Type B pancreatic cell (in vitro differentiated cells): ENCODE results near the gene TEX55. TPM values are rescaled to one million over a fixed set of nuclear protein-coding genes. Genes with fewer than 3 reads are reported as not detected.
A peak's percentile ranks its signal among the peaks of the same experiment; 100 is the strongest.

Experiments used
- DNase-seq: peaks from one replicate; pipeline ENCODE4 v3.0.0; 2021; ENCODE audit warnings: mixed read lengths; ENCODE audit not compliant: unreplicated experiment; ENCODE audit errors: extremely low spot score
- H3K27ac Mint-ChIP-seq: 2 replicates; pipeline ENCODE4 v1.8.0; 2021; ENCODE audit warnings: mild to moderate bottlenecking, mixed read lengths
- H3K27me3 Mint-ChIP-seq: 2 replicates; pipeline ENCODE4 v1.8.0; 2021; ENCODE audit warnings: mixed read lengths
- H3K36me3 Mint-ChIP-seq: 2 replicates; pipeline ENCODE4 v1.8.0; 2021; ENCODE audit warnings: mixed read lengths
- H3K4me1 Mint-ChIP-seq: one replicate; pipeline ENCODE4 v1.8.0; 2021; ENCODE audit warnings: mixed read lengths; ENCODE audit not compliant: unreplicated experiment
- H3K4me3 Mint-ChIP-seq: 2 replicates; pipeline ENCODE4 v1.8.0; 2021; ENCODE audit warnings: mild to moderate bottlenecking, mixed read lengths
- H3K9me3 Mint-ChIP-seq: 2 replicates; pipeline ENCODE4 v1.8.0; 2021; ENCODE audit warnings: mixed read lengths
- total RNA-seq: library from RNA; stranded (reverse); gene quantifications from 2 replicates; pipeline ENCODE4 v1.2.1, GENCODE V29; 2021; ENCODE audit warnings: low replicate concordance
- TF ChIP-seq, protein P1 (sequence below): fragments of 200-600 bp; sonication (generic); conservative IDR thresholded peaks from 2 replicates; pipeline ENCODE4 v1.5.0; 2021; ENCODE audit warnings: antibody characterized with exemption, mild to moderate bottlenecking

The TEX55 gene
- total RNA-seq, 1 donor from 2014 or later, result not detected

DNA sequence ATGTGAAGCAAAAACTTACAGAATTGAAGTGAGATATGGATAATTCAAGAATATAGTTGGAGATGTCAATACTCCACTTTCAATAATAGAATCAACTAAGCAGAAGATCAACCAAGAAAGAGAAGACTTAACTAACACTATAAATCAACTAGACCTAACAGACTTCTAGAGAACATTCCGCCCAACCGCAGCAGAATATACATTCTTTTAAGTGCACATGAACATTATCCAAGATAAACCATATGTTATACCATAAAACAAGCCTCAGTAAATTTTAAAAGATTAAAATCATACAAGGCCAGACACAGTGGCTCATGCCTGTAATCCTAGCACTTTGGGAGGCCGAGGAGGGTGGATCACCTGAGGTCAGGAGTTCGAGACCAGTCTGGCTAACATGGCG lies 5.5 kb upstream of the TEX55 start:
- Mint-ChIP-seq H3K27ac (no peak overlapping the region), H3K36me3 (no peaks in the 10 kb centered on the region), H3K27me3 (no peaks in the 10 kb centered on the region), H3K4me3 (no peak overlapping the region), H3K4me1 (peaks cover 4% of the 10 kb centered on the region), H3K9me3 (no peaks in the 10 kb centered on the region)
- TF ChIP-seq, protein P1, sequence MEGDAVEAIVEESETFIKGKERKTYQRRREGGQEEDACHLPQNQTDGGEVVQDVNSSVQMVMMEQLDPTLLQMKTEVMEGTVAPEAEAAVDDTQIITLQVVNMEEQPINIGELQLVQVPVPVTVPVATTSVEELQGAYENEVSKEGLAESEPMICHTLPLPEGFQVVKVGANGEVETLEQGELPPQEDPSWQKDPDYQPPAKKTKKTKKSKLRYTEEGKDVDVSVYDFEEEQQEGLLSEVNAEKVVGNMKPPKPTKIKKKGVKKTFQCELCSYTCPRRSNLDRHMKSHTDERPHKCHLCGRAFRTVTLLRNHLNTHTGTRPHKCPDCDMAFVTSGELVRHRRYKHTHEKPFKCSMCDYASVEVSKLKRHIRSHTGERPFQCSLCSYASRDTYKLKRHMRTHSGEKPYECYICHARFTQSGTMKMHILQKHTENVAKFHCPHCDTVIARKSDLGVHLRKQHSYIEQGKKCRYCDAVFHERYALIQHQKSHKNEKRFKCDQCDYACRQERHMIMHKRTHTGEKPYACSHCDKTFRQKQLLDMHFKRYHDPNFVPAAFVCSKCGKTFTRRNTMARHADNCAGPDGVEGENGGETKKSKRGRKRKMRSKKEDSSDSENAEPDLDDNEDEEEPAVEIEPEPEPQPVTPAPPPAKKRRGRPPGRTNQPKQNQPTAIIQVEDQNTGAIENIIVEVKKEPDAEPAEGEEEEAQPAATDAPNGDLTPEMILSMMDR, result no peak
- DNase-seq, result no peak

GRCh38 chr3:119145128-119145499 lies 851 bp upstream of the TEX55 start:
- Mint-ChIP-seq H3K27ac (peak overlapping the region; percentile 1), H3K36me3 (no peaks in the 10 kb centered on the region), H3K27me3 (no peaks in the 10 kb centered on the region), H3K4me3 (no peak overlapping the region), H3K9me3 (no peaks in the 10 kb centered on the region), H3K4me1 (peaks cover 7% of the 10 kb centered on the region)
- TF ChIP-seq, protein P1, result no peak
- DNase-seq, result no peak

- DNase-seq, result no peak
- no peaks in the 10 kb centered on the region for H3K9me3 Mint-ChIP-seq
- TF ChIP-seq, protein P1, result no peak
- no peaks in the 10 kb centered on the region for H3K27me3 Mint-ChIP-seq
- no peak overlapping the region for H3K4me3 Mint-ChIP-seq
- H3K36me3 Mint-ChIP-seq, result no peaks in the 10 kb centered on the region
- peaks cover 7% of the 10 kb centered on the region for H3K4me1 Mint-ChIP-seq
- no peak overlapping the region for H3K27ac Mint-ChIP-seq
These were observed 812 bp downstream of the TEX55 start for GRCh38 chr3:119146578-119147375.

DNA sequence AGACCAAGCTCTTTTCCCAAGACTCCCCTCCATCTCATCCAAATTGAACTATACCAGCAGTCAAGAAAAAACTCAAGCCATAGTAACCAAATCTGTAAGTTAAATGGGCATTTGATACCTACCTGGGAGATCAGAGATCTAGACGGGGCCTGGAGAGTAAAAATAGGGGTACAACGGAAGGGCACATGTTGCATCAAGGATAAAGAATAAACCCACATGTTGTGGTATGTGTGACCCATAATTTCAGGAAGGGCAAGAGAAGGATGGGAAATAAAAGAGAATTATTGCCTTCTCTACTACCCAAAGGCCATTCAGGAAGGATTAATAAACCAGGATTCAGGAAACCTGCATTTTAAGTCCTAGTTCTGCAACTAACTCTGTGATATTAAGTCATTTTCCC lies 1.5 kb downstream of the TEX55 start:
- DNase-seq, result no peak
- H3K9me3 Mint-ChIP-seq, result no peaks in the 10 kb centered on the region
- no peaks in the 10 kb centered on the region for H3K36me3 Mint-ChIP-seq
- H3K4me1 Mint-ChIP-seq, result peaks cover 7% of the 10 kb centered on the region
- H3K4me3 Mint-ChIP-seq, result no peak overlapping the region
- H3K27me3 Mint-ChIP-seq, result no peaks in the 10 kb centered on the region
- H3K27ac Mint-ChIP-seq, result no peak overlapping the region
- TF ChIP-seq, protein P1, result no peak

DNA sequence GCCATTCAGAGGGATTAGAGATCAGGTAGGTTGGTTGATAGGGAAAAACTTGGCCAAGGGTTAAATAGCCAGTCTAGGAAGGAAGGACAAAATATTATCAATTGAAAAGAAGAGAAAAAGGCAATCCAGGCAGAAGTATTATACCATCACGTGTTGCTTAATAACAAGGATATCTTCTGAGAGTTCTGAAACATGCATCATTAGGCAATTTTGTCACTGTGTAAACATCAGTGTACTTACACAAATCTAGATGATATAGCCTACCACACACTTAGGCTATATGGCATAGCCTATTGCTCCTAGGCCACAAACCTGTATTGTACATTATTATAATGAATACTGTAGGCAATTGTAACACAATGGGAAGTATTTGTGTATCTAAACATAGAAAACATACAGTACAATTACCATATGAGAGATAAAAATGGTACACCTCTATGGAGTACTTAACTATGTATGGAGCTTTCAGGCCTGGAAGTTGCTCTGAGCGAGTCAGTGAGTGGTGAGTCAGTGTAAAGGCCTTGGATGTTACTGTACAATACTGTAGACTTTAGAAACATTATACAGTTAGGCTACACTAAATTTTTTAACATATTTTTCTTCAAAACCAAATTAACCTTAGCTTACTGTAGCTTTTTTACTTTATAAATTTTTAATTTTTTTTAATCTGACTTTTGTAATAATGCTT lies 2.7 kb downstream of the TEX55 start:
- Mint-ChIP-seq H3K36me3 (peaks cover 5% of the 10 kb centered on the region), H3K27me3 (no peaks in the 10 kb centered on the region), H3K4me1 (peaks cover 7% of the 10 kb centered on the region), H3K4me3 (no peak overlapping the region), H3K9me3 (no peaks in the 10 kb centered on the region), H3K27ac (no peak overlapping the region)
- DNase-seq, result no peak
- TF ChIP-seq, protein P1, result no peak
